GM13977 (cell line): ENCODE measurements around the gene RAB23.

Experiments
- DNase-seq: peaks from one replicate; pipeline ENCODE4 v3.0.0; 2012; ENCODE audit warnings: low spot score
- in situ Hi-C: fragments of 300-500 bp; cut with MboI; formaldehyde crosslinking; loops from one replicate; pipeline ENCODE4 v1.12.0; 2022; ENCODE audit warnings: low sequenced_read_pairs, low pct_unique_long_range_greater_than_20kb, mixed read lengths, inconsistent platforms; ENCODE audit not compliant: unreplicated experiment
- TF ChIP-seq, protein P1 (sequence below): IDR thresholded peaks from 2 replicates; pipeline ENCODE4 v1.5.1; 2012; ENCODE audit warnings: mild to moderate bottlenecking, control low read depth; ENCODE audit not compliant: insufficient read depth; ENCODE audit errors: extremely low read depth, missing control alignments

Gene RAB23

DNA sequence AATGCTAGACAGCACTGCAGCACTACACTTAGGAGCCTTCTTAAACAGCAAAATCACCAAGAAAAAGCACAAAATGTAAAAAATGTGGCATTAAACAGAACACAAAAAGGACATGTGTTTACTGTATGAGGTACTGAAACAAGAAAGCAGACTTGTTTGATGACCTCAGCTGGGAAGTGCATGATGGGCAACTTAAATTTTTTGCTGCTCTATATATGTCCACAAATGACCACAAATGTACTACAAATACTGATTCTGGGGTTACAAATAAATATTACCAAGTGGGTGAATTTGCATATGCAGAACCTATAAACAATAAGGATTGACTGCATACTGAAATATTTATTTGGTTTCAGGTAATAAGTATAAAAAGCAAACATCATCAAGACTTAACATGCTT is 13.1 kb downstream of the RAB23 start:
- DNase-seq, result no peak
- TF ChIP-seq, protein P1, sequence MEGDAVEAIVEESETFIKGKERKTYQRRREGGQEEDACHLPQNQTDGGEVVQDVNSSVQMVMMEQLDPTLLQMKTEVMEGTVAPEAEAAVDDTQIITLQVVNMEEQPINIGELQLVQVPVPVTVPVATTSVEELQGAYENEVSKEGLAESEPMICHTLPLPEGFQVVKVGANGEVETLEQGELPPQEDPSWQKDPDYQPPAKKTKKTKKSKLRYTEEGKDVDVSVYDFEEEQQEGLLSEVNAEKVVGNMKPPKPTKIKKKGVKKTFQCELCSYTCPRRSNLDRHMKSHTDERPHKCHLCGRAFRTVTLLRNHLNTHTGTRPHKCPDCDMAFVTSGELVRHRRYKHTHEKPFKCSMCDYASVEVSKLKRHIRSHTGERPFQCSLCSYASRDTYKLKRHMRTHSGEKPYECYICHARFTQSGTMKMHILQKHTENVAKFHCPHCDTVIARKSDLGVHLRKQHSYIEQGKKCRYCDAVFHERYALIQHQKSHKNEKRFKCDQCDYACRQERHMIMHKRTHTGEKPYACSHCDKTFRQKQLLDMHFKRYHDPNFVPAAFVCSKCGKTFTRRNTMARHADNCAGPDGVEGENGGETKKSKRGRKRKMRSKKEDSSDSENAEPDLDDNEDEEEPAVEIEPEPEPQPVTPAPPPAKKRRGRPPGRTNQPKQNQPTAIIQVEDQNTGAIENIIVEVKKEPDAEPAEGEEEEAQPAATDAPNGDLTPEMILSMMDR, result no peak
- in situ Hi-C loops, result no loop called here

DNA sequence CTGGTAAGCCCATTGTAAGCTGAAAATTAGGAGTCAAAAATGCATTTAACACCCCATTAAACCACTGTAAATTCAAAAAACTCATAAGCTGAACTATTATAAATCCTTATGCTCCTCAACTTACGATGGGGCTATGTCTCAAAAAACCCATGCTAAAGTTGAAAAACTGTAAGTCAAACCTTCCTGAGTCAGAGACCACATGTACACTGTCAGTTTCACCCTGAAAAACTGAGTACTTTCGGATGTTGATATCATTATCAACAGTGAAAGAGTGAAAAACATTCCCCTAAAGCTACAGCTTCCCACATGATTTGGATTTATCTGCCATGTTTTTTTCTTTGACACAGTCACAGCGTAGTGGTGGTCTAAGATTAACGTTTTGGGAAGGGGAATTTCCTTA is 14.2 kb downstream of the RAB23 start:
- in situ Hi-C loops, result no loop called here
- TF ChIP-seq, protein P1, result no peak
- DNase-seq, result no peak

DNA sequence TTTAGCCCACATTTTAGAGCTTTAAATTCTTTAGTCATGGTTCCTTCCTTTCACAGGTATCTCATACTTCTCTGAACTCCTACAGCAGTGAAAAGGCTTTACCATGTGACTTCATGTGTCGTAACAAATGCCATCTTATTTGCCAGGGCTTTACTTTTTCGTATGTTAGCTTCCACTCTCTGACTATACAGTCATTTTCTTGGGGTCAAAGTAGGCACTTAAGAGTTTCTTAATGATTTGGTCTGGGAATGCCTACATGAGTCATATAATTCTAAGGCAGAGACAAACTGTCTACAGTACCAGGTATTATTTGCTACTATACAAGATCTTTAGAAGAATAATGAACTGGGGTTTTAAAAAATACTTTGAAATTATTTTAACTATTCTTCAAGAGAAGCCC is 15.0 kb downstream of the RAB23 start:
- TF ChIP-seq, protein P1, result no peak
- no peak for DNase-seq
- in situ Hi-C loops, result no loop called here

DNA sequence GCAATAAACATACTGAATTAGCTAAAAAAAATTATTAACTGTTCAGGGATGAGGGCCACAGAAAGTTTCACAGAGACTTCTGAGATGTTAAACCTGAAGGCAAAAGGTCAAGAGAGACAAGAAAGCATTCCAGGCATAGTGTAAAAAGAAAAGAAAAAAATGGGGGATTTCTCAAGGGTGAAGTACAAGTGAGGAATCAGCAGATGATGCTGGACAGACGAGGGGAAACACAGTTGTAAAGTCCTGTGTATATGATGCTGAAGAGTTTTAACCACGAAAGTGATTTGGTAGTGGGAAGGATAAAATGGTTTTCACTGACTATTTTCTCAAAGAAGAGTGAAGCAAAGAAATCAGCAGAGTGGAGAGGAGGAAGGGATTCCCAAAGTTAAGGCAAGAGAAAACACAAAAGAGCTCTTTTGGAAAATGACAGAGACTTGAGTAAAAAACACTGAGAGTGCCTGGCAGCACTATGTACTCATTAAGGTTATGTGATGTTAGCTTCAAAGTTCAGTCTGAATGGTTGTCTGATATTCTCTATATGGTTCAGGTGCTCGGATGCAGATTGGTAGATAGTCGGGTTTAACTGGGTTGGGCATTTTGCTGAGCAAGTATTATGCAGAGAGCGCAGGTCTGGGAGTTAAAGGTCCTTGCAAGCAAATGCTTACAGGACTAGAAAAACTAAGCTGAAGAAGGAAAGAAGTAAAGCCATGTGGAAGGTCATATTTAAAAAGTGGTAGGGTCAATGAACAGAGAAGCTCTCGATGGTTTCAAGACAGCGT is 16.4 kb downstream of the RAB23 start:
- TF ChIP-seq, protein P1, result no peak
- in situ Hi-C loops, result no loop called here
- DNase-seq, result no peak

DNA sequence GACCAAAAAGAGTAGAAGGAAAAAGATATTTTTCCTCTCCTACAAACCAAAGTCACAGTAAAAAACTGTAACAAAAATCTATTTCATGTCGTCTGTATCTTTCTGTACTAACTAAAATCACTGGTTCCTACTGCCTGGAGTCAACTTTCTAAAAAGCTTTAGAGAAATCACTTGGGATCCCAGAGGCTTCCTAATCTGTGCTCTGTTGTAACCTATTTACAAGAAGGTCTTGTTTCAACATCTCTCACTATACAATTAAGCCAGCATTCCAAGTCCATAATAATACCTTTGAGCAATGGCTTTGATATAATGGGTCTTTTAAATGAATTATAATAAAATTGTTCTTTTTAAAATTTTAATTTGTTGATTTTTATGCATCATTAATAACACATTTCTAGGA is 20.4 kb downstream of the RAB23 start:
- no peak for DNase-seq
- TF ChIP-seq, protein P1, result no peak
- in situ Hi-C loops, result no loop called here

DNA sequence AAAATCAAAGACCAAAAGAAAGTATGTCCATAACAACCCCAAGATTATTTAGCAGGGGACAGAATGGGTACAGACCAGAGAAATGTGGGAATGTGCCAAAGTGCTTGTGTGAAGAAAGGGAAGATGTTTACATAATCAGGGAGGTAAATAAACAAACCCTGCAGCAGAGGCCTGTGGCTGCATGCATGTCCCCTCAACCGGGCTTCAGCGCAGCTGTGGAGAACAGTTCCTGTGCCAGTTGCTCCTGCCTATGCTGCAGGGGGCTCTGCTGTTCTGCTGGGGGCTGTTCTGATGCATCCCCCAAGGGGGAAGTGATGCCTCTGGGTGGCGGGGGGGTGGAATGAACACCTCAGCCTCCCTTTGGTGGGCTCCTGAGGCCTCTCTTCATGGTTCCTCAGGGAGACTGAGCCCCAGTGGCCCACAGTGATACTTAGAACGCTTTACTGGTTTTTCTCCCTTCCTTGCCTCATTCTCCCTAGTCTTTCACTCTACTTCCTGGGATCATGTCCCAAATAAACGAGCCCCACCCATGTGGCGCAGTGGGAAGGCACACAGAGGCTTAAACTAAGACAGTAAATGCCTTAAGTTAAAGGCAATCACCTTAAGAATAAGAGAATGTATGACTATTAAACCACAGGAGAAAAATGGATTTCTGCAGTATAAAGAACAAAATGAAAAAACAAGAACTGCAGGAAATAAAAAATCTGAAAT is 23.0 kb downstream of the RAB23 start:
- no peak for DNase-seq
- in situ Hi-C loops, result no loop called here
- TF ChIP-seq, protein P1, result no peak
